Neural cell (in vitro differentiated cells): ENCODE results near the gene LGALS8.

ENCODE experiments used
- EP300 ChIP-seq: fragments of 450-650 bp; conservative IDR thresholded peaks from 2 replicates; pipeline ENCODE4 v1.6.1; 2014; ENCODE audit warnings: antibody characterized with exemption, mild to moderate bottlenecking, moderate library complexity; ENCODE audit not compliant: poor library complexity, severe bottlenecking
- EZH2 ChIP-seq: fragments of 200-600, 300-800 bp; shearing (Covaris generic), sonication (generic); IDR thresholded peaks from 2 replicates; pipeline ENCODE4 v1.6.1; 2014; ENCODE audit warnings: antibody characterized with exemption, low read length, borderline replicate concordance, mild to moderate bottlenecking; ENCODE audit not compliant: insufficient read depth, poor library complexity, severe bottlenecking
- POLR2AphosphoS5 ChIP-seq: IDR thresholded peaks from 2 replicates; pipeline ENCODE4 v1.6.1; 2012
- SMC3 ChIP-seq: fragments of 450-650 bp; conservative IDR thresholded peaks from 2 replicates; pipeline ENCODE4 v1.6.1; 2014; ENCODE audit warnings: antibody characterized with exemption, mild to moderate bottlenecking, moderate library complexity; ENCODE audit not compliant: poor library complexity
- TF ChIP-seq, protein P1 (sequence below): IDR thresholded peaks from 2 replicates; pipeline ENCODE4 v1.6.1; 2012; ENCODE audit warnings: borderline replicate concordance
- TF ChIP-seq, protein P2 (sequence below): fragments of 450-650 bp; IDR thresholded peaks from 2 replicates; pipeline ENCODE4 v1.5.1; 2014; ENCODE audit warnings: antibody characterized with exemption, mild to moderate bottlenecking, moderate library complexity; ENCODE audit not compliant: poor library complexity, severe bottlenecking

DNA sequence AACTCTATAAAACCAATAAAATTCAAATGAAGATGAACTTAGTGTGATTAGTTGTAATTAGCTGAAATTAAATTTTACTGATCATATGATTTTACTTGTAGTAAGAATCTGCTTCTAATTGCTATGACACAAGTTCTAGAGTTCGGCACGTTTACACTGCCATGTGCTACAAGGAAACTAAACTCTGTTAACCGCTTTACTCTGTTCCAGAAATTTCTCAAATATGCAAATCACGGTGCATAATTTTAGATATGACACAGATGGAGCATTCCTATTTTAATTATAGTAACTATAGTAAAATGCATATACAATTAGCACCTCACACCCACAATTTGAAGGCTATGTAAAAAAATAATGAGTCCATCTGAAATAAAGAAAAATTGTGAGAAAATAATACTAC lies 65.7 kb downstream of the LGALS8 start:
- TF ChIP-seq, protein P1, sequence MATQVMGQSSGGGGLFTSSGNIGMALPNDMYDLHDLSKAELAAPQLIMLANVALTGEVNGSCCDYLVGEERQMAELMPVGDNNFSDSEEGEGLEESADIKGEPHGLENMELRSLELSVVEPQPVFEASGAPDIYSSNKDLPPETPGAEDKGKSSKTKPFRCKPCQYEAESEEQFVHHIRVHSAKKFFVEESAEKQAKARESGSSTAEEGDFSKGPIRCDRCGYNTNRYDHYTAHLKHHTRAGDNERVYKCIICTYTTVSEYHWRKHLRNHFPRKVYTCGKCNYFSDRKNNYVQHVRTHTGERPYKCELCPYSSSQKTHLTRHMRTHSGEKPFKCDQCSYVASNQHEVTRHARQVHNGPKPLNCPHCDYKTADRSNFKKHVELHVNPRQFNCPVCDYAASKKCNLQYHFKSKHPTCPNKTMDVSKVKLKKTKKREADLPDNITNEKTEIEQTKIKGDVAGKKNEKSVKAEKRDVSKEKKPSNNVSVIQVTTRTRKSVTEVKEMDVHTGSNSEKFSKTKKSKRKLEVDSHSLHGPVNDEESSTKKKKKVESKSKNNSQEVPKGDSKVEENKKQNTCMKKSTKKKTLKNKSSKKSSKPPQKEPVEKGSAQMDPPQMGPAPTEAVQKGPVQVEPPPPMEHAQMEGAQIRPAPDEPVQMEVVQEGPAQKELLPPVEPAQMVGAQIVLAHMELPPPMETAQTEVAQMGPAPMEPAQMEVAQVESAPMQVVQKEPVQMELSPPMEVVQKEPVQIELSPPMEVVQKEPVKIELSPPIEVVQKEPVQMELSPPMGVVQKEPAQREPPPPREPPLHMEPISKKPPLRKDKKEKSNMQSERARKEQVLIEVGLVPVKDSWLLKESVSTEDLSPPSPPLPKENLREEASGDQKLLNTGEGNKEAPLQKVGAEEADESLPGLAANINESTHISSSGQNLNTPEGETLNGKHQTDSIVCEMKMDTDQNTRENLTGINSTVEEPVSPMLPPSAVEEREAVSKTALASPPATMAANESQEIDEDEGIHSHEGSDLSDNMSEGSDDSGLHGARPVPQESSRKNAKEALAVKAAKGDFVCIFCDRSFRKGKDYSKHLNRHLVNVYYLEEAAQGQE, result no peak
- TF ChIP-seq POLR2AphosphoS5, result no peak
- no peak for TF ChIP-seq EZH2
- TF ChIP-seq, protein P2, sequence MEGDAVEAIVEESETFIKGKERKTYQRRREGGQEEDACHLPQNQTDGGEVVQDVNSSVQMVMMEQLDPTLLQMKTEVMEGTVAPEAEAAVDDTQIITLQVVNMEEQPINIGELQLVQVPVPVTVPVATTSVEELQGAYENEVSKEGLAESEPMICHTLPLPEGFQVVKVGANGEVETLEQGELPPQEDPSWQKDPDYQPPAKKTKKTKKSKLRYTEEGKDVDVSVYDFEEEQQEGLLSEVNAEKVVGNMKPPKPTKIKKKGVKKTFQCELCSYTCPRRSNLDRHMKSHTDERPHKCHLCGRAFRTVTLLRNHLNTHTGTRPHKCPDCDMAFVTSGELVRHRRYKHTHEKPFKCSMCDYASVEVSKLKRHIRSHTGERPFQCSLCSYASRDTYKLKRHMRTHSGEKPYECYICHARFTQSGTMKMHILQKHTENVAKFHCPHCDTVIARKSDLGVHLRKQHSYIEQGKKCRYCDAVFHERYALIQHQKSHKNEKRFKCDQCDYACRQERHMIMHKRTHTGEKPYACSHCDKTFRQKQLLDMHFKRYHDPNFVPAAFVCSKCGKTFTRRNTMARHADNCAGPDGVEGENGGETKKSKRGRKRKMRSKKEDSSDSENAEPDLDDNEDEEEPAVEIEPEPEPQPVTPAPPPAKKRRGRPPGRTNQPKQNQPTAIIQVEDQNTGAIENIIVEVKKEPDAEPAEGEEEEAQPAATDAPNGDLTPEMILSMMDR, result no peak
- no peak for TF ChIP-seq EP300
- no peak for TF ChIP-seq SMC3
